Cardiac muscle cell (in vitro differentiated cells and primary cell): ENCODE data around the gene ROPN1L. TPM values are rescaled to one million over a fixed set of nuclear protein-coding genes. Genes with fewer than 3 reads are reported as not detected.

Experiments
- DNase-seq, 2 donors: peaks; one replicate each; pipeline versions ENCODE4 v3.0.0 to v3.0.0-alpha.2; 2010 to 2017; ENCODE audit warnings: low read depth in 1 of 2, low spot score in 1 of 2
- H3K27ac ChIP-seq: fragments of 200-600 bp; sonication (generic); 2 replicates; pipeline ENCODE4 v1.5.1; 2016
- H3K27me3 ChIP-seq: fragments of 200-600 bp; sonication (generic); 2 replicates; pipeline ENCODE4 v1.6.0; 2016; ENCODE audit warnings: control low read depth
- H3K36me3 ChIP-seq: fragments of 200-600 bp; sonication (generic); 2 replicates; pipeline ENCODE4 v1.5.1; 2016; ENCODE audit warnings: control low read depth
- H3K4me1 ChIP-seq: fragments of 200-600 bp; sonication (generic); 2 replicates; pipeline ENCODE4 v1.8.1; 2017; ENCODE audit warnings: low read depth, mild to moderate bottlenecking, mixed run types
- H3K4me3 ChIP-seq: fragments of 200-600 bp; sonication (generic); 2 replicates; pipeline ENCODE4 v1.5.1; 2016; ENCODE audit warnings: mild to moderate bottlenecking
- H3K9me3 ChIP-seq: fragments of 200-600 bp; sonication (generic); 2 replicates; pipeline ENCODE4 v1.5.1; 2017; ENCODE audit warnings: low read depth, mild to moderate bottlenecking, control low read depth
- polyA plus RNA-seq: library from polyadenylated mRNA; unstranded; fragments of >200 nt; fragmentation: Nextera tagmentation; extraction: Ambion mirVana; gene quantifications from 2 replicates; pipeline ENCODE4 v1.2.1, GENCODE V29; 2016
- total RNA-seq: library from RNA; depleted of rRNA; stranded (reverse); fragments of >200 nt; gene quantifications from 2 replicates; pipeline ENCODE4 v1.2.3, GENCODE V29; 2016
- TF ChIP-seq, protein P1 (sequence below): IDR thresholded peaks from 2 replicates; pipeline ENCODE4 v1.5.1; 2012; ENCODE audit warnings: low read depth, mild to moderate bottlenecking, low read length

ROPN1L gene
- total and polyA plus RNA-seq, 2 experiments from 2014 or later = 1.3 TPM

DNA sequence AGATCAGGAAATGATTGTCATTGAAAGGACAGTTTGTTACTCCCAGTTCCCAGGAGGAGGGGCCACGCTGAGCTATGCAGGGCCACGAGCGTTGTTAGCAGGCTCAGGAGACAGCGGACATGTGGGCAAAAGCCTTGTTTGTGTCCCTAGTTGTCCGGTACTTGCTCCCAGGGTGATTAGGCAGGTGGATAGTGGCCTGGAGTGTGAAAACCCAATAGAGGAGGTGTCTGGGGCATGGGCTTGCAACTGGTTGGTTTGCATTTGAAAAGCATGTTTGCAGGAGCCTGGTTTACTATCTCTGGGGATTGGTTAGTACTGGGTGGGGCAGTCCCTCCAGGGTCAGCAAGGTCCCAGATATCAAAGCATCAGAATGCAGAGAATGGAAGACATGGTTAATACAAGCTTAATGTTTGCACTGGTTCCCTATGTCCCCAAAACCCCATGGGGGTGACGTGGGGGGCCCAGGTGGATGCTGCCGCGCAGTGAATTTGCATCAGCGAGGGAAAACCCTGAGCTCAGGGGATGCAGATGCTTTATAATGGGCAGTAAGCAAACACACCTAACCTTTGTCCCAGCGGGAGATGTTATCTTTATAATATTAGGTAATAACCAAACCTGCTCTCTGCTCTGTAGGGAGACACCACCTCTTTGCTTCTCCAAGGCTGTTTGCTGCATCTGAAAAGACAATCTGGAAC, 39.7 kb downstream of the ROPN1L start:
- Histone ChIP-seq H3K4me1 (peaks cover 4% of the 10 kb centered on the region), H3K36me3 (no peaks in the 10 kb centered on the region), H3K4me3 (no peak overlapping the region), H3K27ac (peak overlapping the region; percentile 31), H3K27me3 (no peaks in the 10 kb centered on the region), H3K9me3 (no peaks in the 10 kb centered on the region)
- TF ChIP-seq, protein P1, sequence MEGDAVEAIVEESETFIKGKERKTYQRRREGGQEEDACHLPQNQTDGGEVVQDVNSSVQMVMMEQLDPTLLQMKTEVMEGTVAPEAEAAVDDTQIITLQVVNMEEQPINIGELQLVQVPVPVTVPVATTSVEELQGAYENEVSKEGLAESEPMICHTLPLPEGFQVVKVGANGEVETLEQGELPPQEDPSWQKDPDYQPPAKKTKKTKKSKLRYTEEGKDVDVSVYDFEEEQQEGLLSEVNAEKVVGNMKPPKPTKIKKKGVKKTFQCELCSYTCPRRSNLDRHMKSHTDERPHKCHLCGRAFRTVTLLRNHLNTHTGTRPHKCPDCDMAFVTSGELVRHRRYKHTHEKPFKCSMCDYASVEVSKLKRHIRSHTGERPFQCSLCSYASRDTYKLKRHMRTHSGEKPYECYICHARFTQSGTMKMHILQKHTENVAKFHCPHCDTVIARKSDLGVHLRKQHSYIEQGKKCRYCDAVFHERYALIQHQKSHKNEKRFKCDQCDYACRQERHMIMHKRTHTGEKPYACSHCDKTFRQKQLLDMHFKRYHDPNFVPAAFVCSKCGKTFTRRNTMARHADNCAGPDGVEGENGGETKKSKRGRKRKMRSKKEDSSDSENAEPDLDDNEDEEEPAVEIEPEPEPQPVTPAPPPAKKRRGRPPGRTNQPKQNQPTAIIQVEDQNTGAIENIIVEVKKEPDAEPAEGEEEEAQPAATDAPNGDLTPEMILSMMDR = no peak
- DNase-seq = no peak

DNA sequence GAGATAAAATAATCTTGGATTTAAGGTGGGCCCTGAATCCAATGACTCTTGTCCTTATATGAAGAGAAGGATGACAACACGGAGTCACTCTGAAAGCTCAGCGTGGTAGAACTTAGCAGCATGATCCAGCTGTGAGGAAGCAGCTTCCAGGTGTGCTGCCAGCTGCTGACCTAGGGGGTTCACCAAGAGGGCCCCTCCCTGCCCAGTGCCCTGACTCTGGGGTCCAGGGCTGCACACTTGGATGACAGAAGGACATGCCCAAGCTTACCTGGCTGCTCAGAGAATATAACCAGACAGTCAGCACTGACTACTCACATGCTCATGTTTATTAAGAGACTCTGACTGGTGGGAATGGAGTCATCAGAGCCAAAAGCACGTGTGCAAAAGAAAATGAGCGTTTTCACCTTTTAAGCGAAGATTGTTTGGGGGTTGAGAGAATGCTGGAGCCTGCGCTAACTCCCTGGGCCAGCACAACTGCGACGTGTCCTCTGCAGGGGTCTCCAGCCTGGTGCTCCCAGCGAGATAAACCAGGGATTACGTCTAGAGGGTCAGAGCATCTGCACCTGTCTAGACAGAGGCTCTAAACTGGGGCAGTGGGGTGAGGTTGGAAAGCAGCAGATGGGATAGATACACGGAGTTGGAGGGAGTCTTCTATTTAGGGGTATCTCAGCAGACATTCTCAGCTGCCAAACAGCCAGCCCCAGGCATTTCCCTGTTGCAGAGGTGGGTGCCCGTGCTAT, 41.3 kb downstream of the ROPN1L start:
- Histone ChIP-seq H3K9me3 (no peaks in the 10 kb centered on the region), H3K36me3 (no peaks in the 10 kb centered on the region), H3K27ac (no peak overlapping the region), H3K4me1 (peaks cover 4% of the 10 kb centered on the region), H3K4me3 (no peak overlapping the region), H3K27me3 (no peaks in the 10 kb centered on the region)
- TF ChIP-seq, protein P1 = no peak
- DNase-seq = no peak

DNA sequence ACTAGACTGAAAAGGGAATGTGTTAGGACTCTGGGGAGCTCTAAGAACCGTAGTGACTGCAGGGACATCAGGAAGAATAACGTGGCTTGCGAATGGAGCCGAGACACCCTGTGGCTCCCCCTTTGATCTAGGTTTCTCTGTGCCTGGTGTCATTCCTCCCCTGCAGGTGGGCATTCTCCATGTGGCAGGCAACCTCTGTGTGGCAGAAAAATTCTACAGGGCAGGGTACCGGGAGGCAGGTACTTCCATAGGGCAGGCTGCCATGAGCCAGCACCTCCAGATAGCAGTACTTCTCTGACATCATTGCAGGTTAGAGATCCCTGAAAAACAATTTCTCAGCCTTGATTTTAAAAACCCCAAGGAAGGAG, 43.1 kb downstream of the ROPN1L start:
- H3K27me3 ChIP-seq = no peaks in the 10 kb centered on the region
- H3K36me3 ChIP-seq = no peaks in the 10 kb centered on the region
- TF ChIP-seq, protein P1 = no peak
- no peak for DNase-seq
- no peaks in the 10 kb centered on the region for H3K9me3 ChIP-seq
- H3K27ac ChIP-seq = no peak overlapping the region
- peaks cover 4% of the 10 kb centered on the region for H3K4me1 ChIP-seq
- H3K4me3 ChIP-seq = no peak overlapping the region

DNA sequence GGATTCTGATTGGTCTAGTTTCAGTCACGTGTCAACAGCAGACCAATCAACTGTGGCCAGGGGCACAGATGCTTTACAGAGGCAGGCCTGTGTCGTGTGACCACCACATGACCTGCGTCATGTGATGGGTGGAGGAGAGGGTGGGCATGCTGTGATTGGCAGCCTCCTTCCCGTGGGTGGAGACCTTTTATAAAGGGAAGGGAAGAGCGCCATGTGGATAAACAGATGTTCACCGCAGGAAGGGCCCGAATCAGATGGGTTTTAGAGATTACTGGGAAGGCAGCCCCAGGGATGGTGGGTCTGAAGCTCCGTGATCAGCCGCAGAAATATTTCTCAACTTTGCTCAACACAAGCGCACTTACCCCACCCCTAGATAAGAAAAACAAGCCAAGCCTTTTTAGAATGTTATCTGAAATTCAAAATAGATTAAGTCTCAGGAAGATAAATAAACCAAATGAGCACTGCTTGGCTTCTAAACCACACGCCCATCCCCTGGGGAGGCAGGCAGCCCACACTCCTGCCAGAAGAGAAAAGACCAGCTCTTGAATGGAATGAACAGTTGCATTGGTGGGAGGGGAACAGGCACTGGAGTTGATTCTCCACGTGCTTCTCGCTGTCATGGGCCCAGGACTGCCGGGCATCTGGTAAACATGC, 43.6 kb downstream of the ROPN1L start:
- Histone ChIP-seq H3K27ac (no peak overlapping the region), H3K4me1 (no peaks in the 10 kb centered on the region), H3K9me3 (no peaks in the 10 kb centered on the region), H3K4me3 (no peak overlapping the region), H3K36me3 (no peaks in the 10 kb centered on the region), H3K27me3 (no peaks in the 10 kb centered on the region)
- DNase-seq = peak in 1 of 2 donors; percentile 98
- TF ChIP-seq, protein P1 = no peak

DNA sequence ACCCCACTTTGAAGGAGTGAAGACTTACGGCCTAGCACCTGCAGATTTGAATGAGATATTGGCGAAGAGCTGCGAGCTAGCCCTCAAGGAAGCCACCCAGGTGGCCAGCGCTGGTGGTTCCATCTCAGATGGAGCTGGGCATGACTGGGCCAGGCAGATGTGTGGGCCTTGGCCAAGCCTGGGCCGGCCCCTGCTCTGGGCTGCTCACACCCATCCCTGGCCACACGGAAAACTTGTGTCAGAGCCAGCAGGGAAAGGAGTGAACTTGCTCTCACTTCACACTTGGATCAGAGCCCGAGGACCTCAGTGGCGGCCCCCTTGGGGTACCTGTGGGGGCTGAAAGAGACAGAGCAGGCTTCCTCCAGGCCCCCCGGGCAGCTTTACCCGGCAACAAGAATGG, 44.2 kb downstream of the ROPN1L start:
- no peak overlapping the region for H3K27ac ChIP-seq
- TF ChIP-seq, protein P1 = no peak
- H3K4me1 ChIP-seq = no peaks in the 10 kb centered on the region
- no peaks in the 10 kb centered on the region for H3K27me3 ChIP-seq
- H3K9me3 ChIP-seq = no peaks in the 10 kb centered on the region
- H3K36me3 ChIP-seq = no peaks in the 10 kb centered on the region
- DNase-seq = no peak
- no peak overlapping the region for H3K4me3 ChIP-seq
